Measurements from ENCODE around the gene NECTIN2.

NECTIN2 gene

DNA sequence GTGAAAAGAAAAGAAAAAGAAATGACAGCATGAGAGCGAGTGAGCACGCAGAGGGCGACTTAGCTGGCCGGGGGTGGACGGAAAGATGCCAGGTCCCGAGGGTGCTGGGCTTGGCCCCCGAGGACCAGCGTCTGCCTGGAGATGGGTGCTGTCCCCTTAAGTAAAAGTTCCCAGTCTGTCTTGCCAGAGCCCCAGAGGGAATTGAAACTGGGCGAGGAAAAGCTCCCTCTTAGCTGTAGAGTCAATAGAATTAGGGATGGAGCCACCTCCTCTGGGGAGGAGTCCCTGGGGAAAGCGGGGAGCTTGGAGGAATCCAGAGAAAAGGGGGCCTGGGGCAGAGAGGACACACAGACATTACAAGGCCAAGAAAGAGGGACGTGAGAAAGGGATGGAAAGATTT lies 23.9 kb upstream of the NECTIN2 start:
- TF ChIP-seq, protein P1, sequence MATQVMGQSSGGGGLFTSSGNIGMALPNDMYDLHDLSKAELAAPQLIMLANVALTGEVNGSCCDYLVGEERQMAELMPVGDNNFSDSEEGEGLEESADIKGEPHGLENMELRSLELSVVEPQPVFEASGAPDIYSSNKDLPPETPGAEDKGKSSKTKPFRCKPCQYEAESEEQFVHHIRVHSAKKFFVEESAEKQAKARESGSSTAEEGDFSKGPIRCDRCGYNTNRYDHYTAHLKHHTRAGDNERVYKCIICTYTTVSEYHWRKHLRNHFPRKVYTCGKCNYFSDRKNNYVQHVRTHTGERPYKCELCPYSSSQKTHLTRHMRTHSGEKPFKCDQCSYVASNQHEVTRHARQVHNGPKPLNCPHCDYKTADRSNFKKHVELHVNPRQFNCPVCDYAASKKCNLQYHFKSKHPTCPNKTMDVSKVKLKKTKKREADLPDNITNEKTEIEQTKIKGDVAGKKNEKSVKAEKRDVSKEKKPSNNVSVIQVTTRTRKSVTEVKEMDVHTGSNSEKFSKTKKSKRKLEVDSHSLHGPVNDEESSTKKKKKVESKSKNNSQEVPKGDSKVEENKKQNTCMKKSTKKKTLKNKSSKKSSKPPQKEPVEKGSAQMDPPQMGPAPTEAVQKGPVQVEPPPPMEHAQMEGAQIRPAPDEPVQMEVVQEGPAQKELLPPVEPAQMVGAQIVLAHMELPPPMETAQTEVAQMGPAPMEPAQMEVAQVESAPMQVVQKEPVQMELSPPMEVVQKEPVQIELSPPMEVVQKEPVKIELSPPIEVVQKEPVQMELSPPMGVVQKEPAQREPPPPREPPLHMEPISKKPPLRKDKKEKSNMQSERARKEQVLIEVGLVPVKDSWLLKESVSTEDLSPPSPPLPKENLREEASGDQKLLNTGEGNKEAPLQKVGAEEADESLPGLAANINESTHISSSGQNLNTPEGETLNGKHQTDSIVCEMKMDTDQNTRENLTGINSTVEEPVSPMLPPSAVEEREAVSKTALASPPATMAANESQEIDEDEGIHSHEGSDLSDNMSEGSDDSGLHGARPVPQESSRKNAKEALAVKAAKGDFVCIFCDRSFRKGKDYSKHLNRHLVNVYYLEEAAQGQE (IDR thresholded peaks at IDR 0.05; ENCODE audit: insufficient read depth in 1 of 2, low read depth in 2 of 2, low read length in 2 of 2), result no peak
- TF ChIP-seq TAF1 (IDR thresholded peaks at IDR 0.05; ENCODE audit: borderline replicate concordance, insufficient read depth, low read length) (no peak), POLR2AphosphoS5 (IDR thresholded peaks at IDR 0.05; ENCODE audit: low read depth, low read length) (no peak), FOXP2 (optimal IDR thresholded peaks at IDR 0.05; ENCODE audit: borderline replicate concordance, extremely low read depth, extremely low read length, insufficient read depth) (no peak), SIN3A (IDR thresholded peaks at IDR 0.05; ENCODE audit: borderline replicate concordance, insufficient read depth, low read length) (no peak)

DNA sequence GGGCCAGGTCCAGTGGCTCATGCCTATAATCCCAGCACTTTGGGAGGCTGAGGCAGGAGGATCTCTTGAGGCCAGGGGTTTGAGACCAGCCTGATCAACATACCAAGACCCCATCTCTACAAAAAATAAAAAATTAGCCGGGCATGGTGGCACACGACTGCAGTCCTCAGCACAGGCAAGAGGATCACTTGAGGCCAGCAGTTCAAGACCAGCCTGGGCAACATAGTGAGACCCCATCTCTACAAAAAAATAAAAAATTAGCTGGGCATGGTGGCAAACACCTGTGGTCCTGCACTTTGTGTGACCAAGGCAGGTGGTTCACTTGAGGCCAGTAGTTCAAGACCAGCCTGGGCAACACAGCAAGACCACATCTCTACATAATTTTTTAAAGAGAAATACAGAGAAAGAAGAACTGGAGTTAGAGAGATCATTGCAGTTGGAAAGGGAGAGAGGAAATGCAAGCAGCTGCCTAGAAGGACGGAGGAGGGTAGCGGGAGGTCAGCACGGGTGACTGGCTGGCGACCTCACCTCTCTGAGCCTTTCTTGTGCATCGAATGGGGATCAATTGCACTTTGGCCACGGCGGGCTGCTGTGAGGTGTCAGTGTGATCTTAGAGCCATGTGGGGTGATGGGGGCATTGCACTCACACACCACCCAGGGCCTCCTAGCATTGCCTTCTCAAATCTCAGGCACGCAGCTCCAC lies 23.3 kb upstream of the NECTIN2 start:
- TF ChIP-seq, protein P1 (IDR thresholded peaks at IDR 0.05; ENCODE audit: insufficient read depth in 1 of 2, low read depth in 2 of 2, low read length in 2 of 2), result no peak
- TF ChIP-seq SIN3A (IDR thresholded peaks at IDR 0.05; ENCODE audit: borderline replicate concordance, insufficient read depth, low read length), result no peak
- TF ChIP-seq POLR2AphosphoS5 (IDR thresholded peaks at IDR 0.05; ENCODE audit: low read depth, low read length), result no peak
- TF ChIP-seq TAF1 (IDR thresholded peaks at IDR 0.05; ENCODE audit: borderline replicate concordance, insufficient read depth, low read length), result no peak

DNA sequence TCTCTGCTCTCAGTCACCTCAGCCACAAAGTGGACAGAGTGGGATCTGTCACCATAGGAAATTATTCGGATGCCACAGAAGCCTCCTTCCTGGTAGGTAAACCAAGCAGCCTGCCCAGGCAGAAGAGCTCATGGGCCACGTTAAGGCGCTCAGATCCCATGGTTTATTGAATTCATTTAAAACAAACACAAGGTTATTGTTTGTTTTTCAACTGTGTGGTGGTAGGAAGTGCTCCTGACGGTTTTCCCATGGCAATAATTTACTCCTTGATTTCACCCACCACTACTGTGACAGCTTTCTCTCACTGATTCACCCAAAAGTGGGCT lies 22.8 kb upstream of the NECTIN2 start:
- TF ChIP-seq FOXP2 (optimal IDR thresholded peaks at IDR 0.05; ENCODE audit: borderline replicate concordance, extremely low read depth, extremely low read length, insufficient read depth) (no peak), POLR2AphosphoS5 (IDR thresholded peaks at IDR 0.05; ENCODE audit: low read depth, low read length) (no peak), SIN3A (IDR thresholded peaks at IDR 0.05; ENCODE audit: borderline replicate concordance, insufficient read depth, low read length) (no peak), TAF1 (IDR thresholded peaks at IDR 0.05; ENCODE audit: borderline replicate concordance, insufficient read depth, low read length) (no peak)
- TF ChIP-seq, protein P1 (IDR thresholded peaks at IDR 0.05; ENCODE audit: insufficient read depth in 1 of 2, low read depth in 2 of 2, low read length in 2 of 2), result no peak

DNA sequence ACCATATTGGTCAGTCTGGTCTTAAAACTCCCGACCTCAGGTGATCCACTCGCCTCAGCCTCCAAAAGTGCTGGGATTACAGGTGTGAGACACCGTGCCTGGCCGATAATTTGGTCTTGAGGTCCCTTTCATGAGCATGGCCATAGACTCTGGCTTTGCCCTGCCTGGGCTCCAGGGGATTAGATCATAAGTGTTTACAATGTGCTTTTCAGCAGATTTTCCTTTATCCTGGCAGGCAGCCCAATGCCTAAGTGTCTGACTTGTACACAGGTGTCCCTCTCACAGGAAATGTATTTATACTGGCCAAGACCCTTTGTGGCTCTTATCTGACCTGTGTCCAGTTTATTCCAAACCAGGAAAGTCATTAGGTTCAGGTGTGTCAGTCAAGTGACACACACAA lies 21.3 kb upstream of the NECTIN2 start:
- TF ChIP-seq POLR2AphosphoS5 (IDR thresholded peaks at IDR 0.05; ENCODE audit: low read depth, low read length) (no peak), FOXP2 (optimal IDR thresholded peaks at IDR 0.05; ENCODE audit: borderline replicate concordance, extremely low read depth, extremely low read length, insufficient read depth) (no peak), TAF1 (IDR thresholded peaks at IDR 0.05; ENCODE audit: borderline replicate concordance, insufficient read depth, low read length) (no peak), SIN3A (IDR thresholded peaks at IDR 0.05; ENCODE audit: borderline replicate concordance, insufficient read depth, low read length) (no peak)
- TF ChIP-seq, protein P1 (IDR thresholded peaks at IDR 0.05; ENCODE audit: insufficient read depth in 1 of 2, low read depth in 2 of 2, low read length in 2 of 2), result no peak

DNA sequence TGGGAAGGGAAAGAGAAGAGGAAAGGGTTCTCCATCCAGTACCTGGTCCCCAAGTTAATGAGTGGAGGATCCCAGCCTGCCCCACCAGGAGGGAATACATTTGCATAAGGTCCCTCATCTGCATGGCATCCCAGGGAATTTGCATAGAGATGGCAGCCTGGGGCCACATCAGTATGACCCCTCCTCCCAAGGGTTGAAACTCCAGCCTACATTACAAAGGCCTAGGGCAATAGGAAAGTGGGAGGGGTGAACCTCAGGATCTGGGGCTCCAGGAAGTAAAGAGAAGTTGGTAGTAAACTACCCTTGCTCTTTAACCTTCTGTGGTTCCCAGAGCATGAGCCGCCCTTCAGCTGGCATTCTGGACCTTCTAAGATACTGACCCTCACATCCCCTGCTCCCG lies 6.8 kb upstream of the NECTIN2 start:
- TF ChIP-seq SIN3A (IDR thresholded peaks at IDR 0.05; ENCODE audit: borderline replicate concordance, insufficient read depth, low read length), result no peak
- no peak for TF ChIP-seq FOXP2 (optimal IDR thresholded peaks at IDR 0.05; ENCODE audit: borderline replicate concordance, extremely low read depth, extremely low read length, insufficient read depth)
- TF ChIP-seq, protein P1 (IDR thresholded peaks at IDR 0.05; ENCODE audit: insufficient read depth in 1 of 2, low read depth in 2 of 2, low read length in 2 of 2), result no peak
- TF ChIP-seq POLR2AphosphoS5 (IDR thresholded peaks at IDR 0.05; ENCODE audit: low read depth, low read length), result no peak
- no peak for TF ChIP-seq TAF1 (IDR thresholded peaks at IDR 0.05; ENCODE audit: borderline replicate concordance, insufficient read depth, low read length)
